Kidney tubule cell (primary cell): Measurements from ENCODE around the gene TBX15.
A peak's percentile ranks its signal among the peaks of the same experiment; 100 is the strongest.

Experiments used
- DNase-seq: peaks from one replicate; pipeline ENCODE4 v3.0.0-alpha.2; 2018; ENCODE audit warnings: low spot score

The TBX15 gene

DNA sequence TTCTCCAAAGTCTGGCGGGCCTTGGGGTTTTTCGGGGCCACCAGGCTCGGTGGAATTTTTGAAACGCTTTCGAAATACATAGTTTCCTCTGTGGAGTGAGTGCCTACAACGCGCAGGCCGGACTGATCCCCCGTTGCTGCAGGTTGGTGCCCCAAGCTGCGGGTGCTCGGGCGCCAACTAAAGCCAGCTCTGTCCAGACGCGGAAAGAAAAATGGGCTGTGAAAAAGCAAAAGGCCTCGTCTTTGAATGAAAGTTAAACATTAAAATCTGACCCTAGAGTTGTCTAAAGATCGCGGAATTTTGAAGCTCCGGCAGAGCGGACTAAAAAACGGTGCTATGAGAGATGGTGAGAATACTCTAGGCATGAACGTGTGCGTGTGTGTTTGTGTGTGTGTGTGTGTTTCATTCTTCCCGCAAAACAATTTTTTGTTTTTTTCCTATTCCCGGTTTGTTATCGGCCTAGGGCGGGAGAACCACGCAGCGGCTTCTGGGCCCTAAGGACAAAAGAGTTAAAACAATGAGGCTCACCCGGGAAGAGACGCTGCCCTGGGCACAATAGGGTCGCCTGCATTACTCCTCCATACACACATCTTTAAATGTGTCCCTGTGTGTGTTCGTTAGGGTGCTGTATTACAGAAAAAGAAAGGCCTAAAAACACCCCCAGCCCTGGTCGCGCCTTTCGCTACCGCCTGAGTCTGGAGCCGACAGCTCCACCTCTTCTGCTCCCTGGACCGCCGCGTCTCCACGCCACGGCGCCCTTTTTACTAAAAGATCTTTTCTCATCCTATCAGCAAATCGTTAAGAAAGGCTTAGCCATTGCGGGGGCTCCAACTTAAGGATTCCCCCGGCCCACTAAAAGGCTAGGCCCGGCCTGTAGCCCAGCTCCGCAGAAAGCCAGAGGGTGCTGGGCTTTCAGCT, 3.2 kb downstream of the TBX15 start:
- no peak for DNase-seq

GRCh38 chr1:118984086-118984721, 3.9 kb downstream of the TBX15 start:
- peak; percentile 31 for DNase-seq

- no peak for DNase-seq
Measured at GRCh38 chr1:118983558-118984041, 4.5 kb downstream of the TBX15 start.

DNA sequence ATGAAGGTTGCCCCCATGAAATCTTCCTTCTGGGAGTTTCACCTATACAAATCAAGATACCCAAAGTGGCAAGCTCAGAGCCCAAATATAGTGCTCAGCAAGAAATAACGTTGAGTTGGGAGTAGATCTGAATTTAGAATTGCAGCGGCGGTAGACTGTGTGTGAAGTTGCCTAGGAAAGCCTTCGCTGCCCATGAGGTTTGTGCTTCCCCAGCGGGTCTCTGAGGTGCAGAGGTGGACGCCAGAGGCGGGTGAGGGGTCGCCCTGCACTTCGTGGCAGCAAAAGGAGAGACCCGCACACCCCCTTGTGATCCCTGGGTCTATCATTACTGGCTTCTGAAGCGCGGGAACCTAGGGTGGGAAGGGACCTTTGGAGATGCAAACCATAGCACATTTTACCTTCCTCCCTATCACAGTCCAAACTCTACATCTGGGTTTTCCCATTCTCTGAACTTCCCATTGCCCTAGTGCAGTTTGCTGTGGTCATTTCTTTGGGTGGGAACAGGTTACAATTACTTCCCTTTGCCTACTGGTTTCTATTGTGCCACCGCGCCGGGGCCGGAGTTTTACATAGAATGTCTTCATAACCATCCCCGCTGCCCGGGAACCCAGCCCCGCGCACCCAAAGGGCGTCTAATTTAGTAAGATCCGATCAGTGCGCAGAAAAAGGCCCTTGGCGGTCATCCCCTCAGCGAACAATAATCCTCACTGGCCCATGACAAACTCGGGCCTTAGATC, 5.2 kb downstream of the TBX15 start:
- DNase-seq = no peak

DNA sequence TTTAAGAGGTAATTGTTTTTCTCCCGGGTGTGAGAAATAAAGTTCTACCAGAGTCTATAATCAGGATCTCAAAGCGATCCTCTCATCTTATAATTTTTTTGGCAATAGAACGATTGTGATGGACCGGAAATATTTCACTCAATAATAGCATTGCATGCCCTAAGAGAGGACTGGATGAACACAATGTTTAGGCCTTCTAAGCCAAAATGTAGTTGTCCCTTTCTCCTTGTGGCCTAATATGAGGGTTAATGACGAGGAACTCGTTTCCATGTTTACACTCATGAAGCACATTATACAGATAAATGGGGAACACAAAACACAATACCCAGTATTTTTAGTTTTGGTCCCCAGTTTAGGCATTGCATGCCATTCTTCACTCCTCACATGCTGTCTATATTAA, 5.9 kb downstream of the TBX15 start:
- DNase-seq = no peak

DNA sequence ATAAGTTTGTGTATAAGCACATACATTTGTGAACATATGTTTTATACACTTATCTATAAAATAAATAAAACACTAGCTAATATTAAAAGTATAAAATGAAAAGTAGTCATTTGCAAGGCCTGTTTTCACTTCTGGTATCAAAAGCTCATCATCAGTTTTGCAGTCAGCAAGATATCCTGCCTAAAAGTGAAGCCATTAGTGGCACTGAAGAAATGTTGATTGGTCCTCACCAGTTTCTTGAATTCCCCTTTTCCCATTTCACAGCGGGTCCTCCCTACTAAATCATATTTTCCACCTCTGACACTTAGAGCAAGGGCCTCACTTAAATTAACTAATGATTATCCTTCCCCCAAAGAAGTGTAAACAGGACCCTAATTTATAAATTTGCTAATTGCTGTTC, 6.7 kb downstream of the TBX15 start:
- DNase-seq = no peak

GRCh38 chr1:118979754-118980575, 8.2 kb downstream of the TBX15 start:
- no peak for DNase-seq

- DNase-seq = no peak
Measured at GRCh38 chr1:118978914-118979701, 9.0 kb downstream of the TBX15 start.

- no peak for DNase-seq
Measured at GRCh38 chr1:118977600-118977999, 10.5 kb downstream of the TBX15 start.

DNA sequence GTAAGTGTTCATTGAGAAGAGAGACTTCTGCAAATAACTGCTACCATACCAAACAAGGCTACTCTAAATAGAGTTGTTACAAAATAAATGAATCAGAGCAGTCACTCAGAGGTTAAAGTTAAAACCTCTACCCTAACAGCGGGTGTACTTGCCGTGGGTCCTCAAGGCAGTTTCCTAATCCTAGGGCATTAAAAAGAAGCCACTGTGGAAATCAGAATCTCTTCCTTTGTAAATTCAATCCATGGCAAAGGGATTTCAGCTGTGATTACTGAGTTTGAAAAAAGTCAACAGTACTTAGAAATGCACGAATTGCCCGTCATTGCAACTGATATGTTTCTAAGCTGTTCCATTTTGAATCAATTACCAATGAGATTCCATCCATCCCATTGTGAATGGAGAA, 13.5 kb downstream of the TBX15 start:
- no peak for DNase-seq

DNA sequence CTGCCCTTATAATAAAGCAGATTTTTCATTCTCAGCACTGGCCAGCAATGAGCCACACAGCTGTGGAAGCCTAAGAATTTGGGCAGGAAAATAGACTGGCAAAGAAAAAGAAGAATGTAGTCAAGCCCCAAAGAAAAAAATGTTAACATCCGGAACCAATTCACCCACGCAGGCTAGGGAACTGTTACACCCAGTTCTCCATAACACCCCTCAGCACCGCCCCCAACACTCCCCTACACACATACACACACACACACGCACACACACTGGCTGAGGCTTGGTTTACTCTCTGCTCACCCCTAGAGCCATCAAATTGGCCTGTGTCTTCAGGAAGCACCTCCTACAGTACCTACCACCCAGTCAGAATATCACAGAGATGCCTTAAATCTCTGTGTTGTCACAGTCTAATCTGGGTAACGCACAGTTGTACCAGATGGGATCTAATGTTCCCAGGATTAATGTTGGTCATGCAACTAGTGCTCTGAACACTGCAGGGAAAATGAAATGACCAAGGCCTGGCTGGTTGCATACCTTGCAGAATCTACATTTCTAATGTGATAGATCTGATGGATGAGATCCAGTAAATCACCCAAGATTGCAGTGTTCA, 14.5 kb downstream of the TBX15 start:
- no peak for DNase-seq

- no peak for DNase-seq
Measured at GRCh38 chr1:118973032-118973431, 15.1 kb downstream of the TBX15 start.

DNA sequence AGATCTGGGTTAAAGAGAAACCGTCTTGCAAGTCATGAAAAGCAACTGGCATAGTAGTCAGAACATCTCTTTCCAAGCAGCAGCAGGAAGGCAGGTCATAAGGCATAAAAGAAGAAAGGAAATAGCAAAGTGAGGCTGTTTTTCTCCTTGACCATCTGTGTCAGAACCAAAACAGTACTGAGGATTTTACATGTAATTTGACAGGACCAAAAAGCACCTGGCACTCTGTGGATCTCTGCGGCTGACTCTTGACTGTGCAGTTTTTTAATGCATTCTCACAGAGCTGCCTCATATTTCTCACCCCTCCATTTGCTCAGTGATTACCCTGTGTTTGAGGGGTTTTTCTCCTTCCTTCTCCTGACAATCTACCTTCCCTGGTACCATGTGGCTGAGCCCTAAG, 17.7 kb downstream of the TBX15 start:
- DNase-seq = no peak

- peak; percentile 86 for DNase-seq
Measured at GRCh38 chr1:118963456-118964430, 24.4 kb downstream of the TBX15 start.

DNA sequence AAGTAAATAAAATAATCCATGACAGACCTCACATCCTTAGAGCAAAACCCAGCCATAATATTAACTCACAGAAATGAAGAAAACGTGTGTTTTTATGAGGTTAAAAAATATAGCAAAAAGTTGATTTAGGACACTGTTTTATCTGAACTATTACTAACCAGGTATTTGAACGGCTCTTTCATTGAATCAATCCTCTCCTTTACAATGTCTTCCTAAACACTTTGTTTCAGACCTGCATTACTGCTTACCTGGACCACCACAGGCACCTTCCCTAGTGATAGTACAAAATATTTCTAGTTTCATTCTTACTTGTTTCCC, 25.0 kb downstream of the TBX15 start:
- no peak for DNase-seq

- peak; percentile 17 for DNase-seq
Measured at GRCh38 chr1:118961156-118961555, 27.0 kb downstream of the TBX15 start.

DNA sequence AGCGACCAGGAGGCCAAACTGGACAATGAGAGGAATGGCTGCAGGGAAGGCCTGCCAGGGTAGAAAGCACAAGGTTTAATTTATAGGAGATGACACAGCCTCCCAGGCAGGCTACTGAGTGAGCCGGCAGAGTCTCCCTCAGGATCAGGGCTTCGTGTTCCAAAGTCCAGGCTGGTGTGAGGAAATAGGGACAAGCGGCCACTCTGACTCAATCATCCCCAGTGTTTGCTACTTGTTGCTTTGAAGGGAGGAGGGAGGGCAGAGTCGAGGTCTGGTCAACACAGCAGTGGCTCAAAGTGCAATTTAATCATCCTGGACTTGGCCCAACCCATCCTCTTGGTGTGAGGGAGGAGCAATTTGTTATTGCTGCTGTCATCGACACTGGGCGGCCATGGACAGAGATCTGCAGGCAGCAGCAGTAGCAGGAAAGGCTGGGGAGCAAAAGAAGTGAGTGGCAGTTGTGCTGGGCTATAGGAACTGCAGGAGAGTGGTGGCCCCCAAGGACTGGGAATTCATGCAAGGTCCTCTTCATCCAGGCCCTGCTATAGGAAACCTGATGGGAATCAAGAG, 27.5 kb downstream of the TBX15 start:
- DNase-seq = peak; percentile 92

DNA sequence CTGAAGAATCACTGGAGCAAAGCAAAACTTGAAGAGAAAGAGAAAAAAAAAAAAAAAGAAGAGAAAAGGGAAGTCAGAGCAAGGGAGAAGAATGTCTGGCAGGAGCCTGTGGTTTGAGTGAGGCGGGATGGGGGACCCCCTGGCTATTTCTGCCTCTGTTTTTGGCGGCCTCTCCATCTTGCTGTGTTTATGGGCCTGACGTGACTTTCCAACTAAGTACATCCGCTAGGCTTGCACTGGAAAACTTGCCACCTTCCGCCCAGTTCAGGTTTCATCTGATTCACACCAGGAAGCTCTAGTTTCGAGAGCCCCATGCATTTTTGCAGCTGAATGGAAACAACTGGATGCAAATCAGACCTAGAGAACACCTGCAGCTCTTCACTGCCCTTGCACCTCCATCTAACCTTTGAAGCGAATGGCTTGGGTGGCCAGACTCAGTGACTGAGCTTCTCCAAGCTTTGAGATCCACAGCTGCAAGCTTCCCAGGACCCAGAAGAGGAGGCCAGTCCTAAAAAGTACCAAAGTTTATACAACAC, 28.0 kb downstream of the TBX15 start:
- peak; percentile 76 for DNase-seq
